Measurements from ENCODE around the gene FAM210A. TPM values are rescaled to one million over a fixed set of nuclear protein-coding genes. Genes with fewer than 3 reads are reported as not detected.

Gene FAM210A
- total RNA-seq, 2 experiments from 2014 or later: 23.1 to 30.6 TPM

DNA sequence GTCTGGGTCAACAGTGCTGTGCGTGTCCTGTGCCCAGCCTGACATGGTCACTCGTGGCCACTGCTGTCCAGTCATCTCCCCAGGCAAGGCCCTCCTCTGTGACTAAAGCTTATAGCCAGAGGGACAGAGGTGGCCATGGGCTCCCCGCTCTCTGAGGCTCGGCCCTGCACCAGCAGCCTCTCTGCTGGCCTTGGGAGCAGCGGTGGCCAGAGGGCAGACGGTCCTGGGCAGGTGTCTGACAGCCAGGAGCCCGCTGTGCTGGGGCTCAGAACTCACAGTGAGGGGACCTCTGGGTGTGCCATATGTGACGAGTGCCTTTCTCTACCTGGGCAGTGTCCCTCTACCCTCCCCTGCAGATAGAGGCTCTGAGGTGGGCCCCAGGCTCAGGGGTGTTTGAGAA lies 98.7 kb downstream of the FAM210A start:
- no TSS peak for BruUV-seq (replicated peaks)
- POLR2A ChIA-PET: no interaction called here
- TF ChIP-seq EZH2phosphoT487 (IDR thresholded peaks at IDR 0.05; ENCODE audit: borderline replicate concordance, low read depth, low read length): no peak
- TF ChIP-seq, protein P1, sequence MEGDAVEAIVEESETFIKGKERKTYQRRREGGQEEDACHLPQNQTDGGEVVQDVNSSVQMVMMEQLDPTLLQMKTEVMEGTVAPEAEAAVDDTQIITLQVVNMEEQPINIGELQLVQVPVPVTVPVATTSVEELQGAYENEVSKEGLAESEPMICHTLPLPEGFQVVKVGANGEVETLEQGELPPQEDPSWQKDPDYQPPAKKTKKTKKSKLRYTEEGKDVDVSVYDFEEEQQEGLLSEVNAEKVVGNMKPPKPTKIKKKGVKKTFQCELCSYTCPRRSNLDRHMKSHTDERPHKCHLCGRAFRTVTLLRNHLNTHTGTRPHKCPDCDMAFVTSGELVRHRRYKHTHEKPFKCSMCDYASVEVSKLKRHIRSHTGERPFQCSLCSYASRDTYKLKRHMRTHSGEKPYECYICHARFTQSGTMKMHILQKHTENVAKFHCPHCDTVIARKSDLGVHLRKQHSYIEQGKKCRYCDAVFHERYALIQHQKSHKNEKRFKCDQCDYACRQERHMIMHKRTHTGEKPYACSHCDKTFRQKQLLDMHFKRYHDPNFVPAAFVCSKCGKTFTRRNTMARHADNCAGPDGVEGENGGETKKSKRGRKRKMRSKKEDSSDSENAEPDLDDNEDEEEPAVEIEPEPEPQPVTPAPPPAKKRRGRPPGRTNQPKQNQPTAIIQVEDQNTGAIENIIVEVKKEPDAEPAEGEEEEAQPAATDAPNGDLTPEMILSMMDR (conservative IDR thresholded peaks at IDR 0.05; ENCODE audit: low read length): no peak
- H4K20me1 ChIP-seq (ENCODE audit: insufficient read depth, low read length): no peaks in the 10 kb centered on the region
- H3K9me2 ChIP-seq (ENCODE audit: insufficient read depth, low read length): no peaks in the 10 kb centered on the region
- peaks cover 8% of the 10 kb centered on the region; the same call in 1 of the 2 replicates for H3K9me3 ChIP-seq (ENCODE audit: low read length)
- H3K4me1 ChIP-seq (ENCODE audit: insufficient read depth, low read length, poor library complexity, severe bottlenecking): peaks cover 13% of the 10 kb centered on the region
- intact Hi-C loops (cut with micrococcal nuclease; ENCODE audit: unreplicated experiment): no loop called here
- peaks cover 48% of the 10 kb centered on the region for H3K36me3 ChIP-seq (ENCODE audit: insufficient read depth, low read length)
- no peak for DNase-seq (ENCODE audit: low spot score)
- H3K4me2 ChIP-seq (ENCODE audit: low read length): no peak overlapping the region
- H3K79me2 ChIP-seq (ENCODE audit: insufficient read depth, low read depth, low read length): no peaks in the 10 kb centered on the region; the same call in 1 of the 2 replicates
- H3K27ac ChIP-seq (ENCODE audit: low read depth, low read length, poor library complexity, severe bottlenecking): no peak overlapping the region
- H2AFZ ChIP-seq (ENCODE audit: low read length): no peak overlapping the region
- no peak overlapping the region for H3K4me3 ChIP-seq (ENCODE audit: low read depth, low read length, poor library complexity, severe bottlenecking)
- CTCF ChIA-PET (ENCODE audit: unreplicated experiment): no interaction called here

DNA sequence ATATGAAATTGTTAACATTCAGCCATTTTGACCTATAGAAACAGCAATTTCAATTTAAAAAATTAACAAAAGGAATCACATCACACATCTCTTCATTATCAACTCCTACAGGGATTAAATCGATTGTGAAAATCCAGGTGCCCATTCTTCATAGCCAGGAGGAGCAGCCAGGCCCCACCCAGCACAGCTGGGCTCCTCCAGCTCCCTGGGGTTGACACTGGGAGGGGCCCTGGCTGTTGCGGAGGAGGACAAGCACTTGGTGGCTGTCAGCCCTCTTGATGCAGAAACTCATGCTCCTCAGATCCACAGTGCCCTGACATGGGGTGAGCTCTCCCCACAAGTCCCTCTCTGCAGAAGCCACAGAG lies 99.8 kb downstream of the FAM210A start:
- Histone ChIP-seq H4K20me1 (ENCODE audit: insufficient read depth, low read length) (no peaks in the 10 kb centered on the region), H3K4me1 (ENCODE audit: insufficient read depth, low read length, poor library complexity, severe bottlenecking) (peaks cover 13% of the 10 kb centered on the region), H2AFZ (ENCODE audit: low read length) (no peak overlapping the region), H3K9me3 (ENCODE audit: low read length) (no peaks in the 10 kb centered on the region), H3K9me2 (ENCODE audit: insufficient read depth, low read length) (no peaks in the 10 kb centered on the region), H3K27ac (ENCODE audit: low read depth, low read length, poor library complexity, severe bottlenecking) (no peak overlapping the region), H3K79me2 (ENCODE audit: insufficient read depth, low read depth, low read length) (no peaks in the 10 kb centered on the region; the same call in 1 of the 2 replicates), H3K4me3 (ENCODE audit: low read depth, low read length, poor library complexity, severe bottlenecking) (no peak overlapping the region), H3K36me3 (ENCODE audit: insufficient read depth, low read length) (peaks cover 44% of the 10 kb centered on the region), H3K4me2 (ENCODE audit: low read length) (no peak overlapping the region)
- no peak for DNase-seq (ENCODE audit: low spot score)
- no TSS peak for BruUV-seq (replicated peaks)
- TF ChIP-seq, protein P1 (conservative IDR thresholded peaks at IDR 0.05; ENCODE audit: low read length): no peak
- TF ChIP-seq EZH2phosphoT487 (IDR thresholded peaks at IDR 0.05; ENCODE audit: borderline replicate concordance, low read depth, low read length): no peak
- intact Hi-C loops (cut with micrococcal nuclease; ENCODE audit: unreplicated experiment): no loop called here
- CTCF ChIA-PET (ENCODE audit: unreplicated experiment): no interaction called here
- POLR2A ChIA-PET: no interaction called here

DNA sequence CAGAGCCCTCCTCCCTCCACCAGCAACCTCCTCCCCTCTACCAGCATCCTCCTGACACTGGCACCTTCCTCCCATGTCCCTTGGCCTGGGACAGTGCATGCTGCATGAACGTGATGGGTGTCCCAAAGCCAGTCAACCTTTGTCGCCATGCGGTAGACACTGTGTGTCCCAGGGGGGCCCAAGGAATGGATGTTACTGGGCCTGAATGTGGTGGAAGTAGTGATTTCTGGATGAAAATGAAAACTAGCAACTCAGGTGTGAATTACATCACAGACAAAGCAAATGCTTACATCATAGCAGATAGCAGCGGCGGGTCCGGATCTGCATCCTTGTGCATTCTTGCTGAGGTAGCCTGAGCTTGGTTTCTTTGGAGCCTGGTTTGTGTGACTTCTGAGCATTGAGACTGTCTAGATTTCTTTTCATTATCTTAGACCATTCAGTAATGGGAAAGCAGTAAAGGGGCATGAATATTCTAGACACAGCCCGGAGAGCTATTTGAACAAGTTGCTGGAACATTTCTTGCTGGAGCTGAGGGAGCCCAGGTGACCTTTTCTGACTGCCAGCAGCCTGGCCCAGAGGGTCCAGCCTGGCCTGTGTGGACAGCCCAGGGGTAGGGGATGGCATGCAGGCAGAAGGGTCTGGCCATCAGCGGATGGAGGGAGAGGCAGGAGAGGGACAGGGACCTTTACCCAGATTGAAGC lies 100.4 kb downstream of the FAM210A start:
- intact Hi-C loops (cut with micrococcal nuclease; ENCODE audit: unreplicated experiment): no loop called here
- H3K4me2 ChIP-seq (ENCODE audit: low read length): no peak overlapping the region
- H3K9me3 ChIP-seq (ENCODE audit: low read length): no peaks in the 10 kb centered on the region
- H3K79me2 ChIP-seq (ENCODE audit: insufficient read depth, low read depth, low read length): no peaks in the 10 kb centered on the region; the same call in 1 of the 2 replicates
- no peak overlapping the region for H3K27ac ChIP-seq (ENCODE audit: low read depth, low read length, poor library complexity, severe bottlenecking)
- TF ChIP-seq, protein P1 (conservative IDR thresholded peaks at IDR 0.05; ENCODE audit: low read length): no peak
- TF ChIP-seq EZH2phosphoT487 (IDR thresholded peaks at IDR 0.05; ENCODE audit: borderline replicate concordance, low read depth, low read length): no peak
- no peaks in the 10 kb centered on the region for H3K9me2 ChIP-seq (ENCODE audit: insufficient read depth, low read length)
- BruUV-seq (replicated peaks): no TSS peak
- no peak overlapping the region for H2AFZ ChIP-seq (ENCODE audit: low read length)
- peaks cover 39% of the 10 kb centered on the region for H3K36me3 ChIP-seq (ENCODE audit: insufficient read depth, low read length)
- peaks cover 13% of the 10 kb centered on the region for H3K4me1 ChIP-seq (ENCODE audit: insufficient read depth, low read length, poor library complexity, severe bottlenecking)
- no peak overlapping the region for H3K4me3 ChIP-seq (ENCODE audit: low read depth, low read length, poor library complexity, severe bottlenecking)
- ChIA-PET CTCF (ENCODE audit: unreplicated experiment) (no interaction called here), POLR2A (no interaction called here)
- no peak for DNase-seq (ENCODE audit: low spot score)
- no peaks in the 10 kb centered on the region for H4K20me1 ChIP-seq (ENCODE audit: insufficient read depth, low read length)
